H4 (cell line): ENCODE data around the gene CTDSP1. TPM values are rescaled to one million over a fixed set of nuclear protein-coding genes. Genes with fewer than 3 reads are reported as not detected.

ENCODE experiments used
- DNase-seq: peaks from one replicate; pipeline ENCODE4 v3.0.0-alpha.2; 2015; ENCODE audit warnings: low spot score
- total RNA-seq: library from RNA; depleted of rRNA; stranded (reverse); fragments of >200 nt; shearing (Covaris generic); gene quantifications from 2 replicates; pipeline ENCODE4 v1.2.3, GENCODE V29; 2014

Gene CTDSP1
- total RNA-seq, 1 experiment from 2014 or later: 34.1 TPM

GRCh38 chr2:218422403-218423086 is 22.9 kb downstream of the CTDSP1 start:
- DNase-seq: no peak

- no peak for DNase-seq
Observed at GRCh38 chr2:218423584-218423983, 23.9 kb downstream of the CTDSP1 start.

GRCh38 chr2:218425531-218425930 is 25.9 kb downstream of the CTDSP1 start:
- DNase-seq: no peak

- no peak for DNase-seq
Observed at GRCh38 chr2:218427741-218428140, 28.1 kb downstream of the CTDSP1 start.

GRCh38 chr2:218428846-218429558 is 29.3 kb downstream of the CTDSP1 start:
- no peak for DNase-seq

GRCh38 chr2:218429911-218430692 is 30.4 kb downstream of the CTDSP1 start:
- no peak for DNase-seq

GRCh38 chr2:218430721-218431120 is 31.1 kb downstream of the CTDSP1 start:
- no peak for DNase-seq

GRCh38 chr2:218431878-218432277 is 32.2 kb downstream of the CTDSP1 start:
- no peak for DNase-seq

GRCh38 chr2:218432676-218433365 is 33.2 kb downstream of the CTDSP1 start:
- no peak for DNase-seq

GRCh38 chr2:218434456-218434855 is 34.8 kb downstream of the CTDSP1 start:
- no peak for DNase-seq

GRCh38 chr2:218435003-218435982 is 35.6 kb downstream of the CTDSP1 start:
- DNase-seq: no peak

- no peak for DNase-seq
Observed at GRCh38 chr2:218436992-218437391, 37.3 kb downstream of the CTDSP1 start.

GRCh38 chr2:218437969-218438368 is 38.3 kb downstream of the CTDSP1 start:
- DNase-seq: no peak

GRCh38 chr2:218438596-218438995 is 38.9 kb downstream of the CTDSP1 start:
- no peak for DNase-seq

- no peak for DNase-seq
Observed at GRCh38 chr2:218444692-218445357, 45.2 kb downstream of the CTDSP1 start.

- no peak for DNase-seq
Observed at GRCh38 chr2:218445602-218446001, 45.9 kb downstream of the CTDSP1 start.

GRCh38 chr2:218446547-218446946 is 46.9 kb downstream of the CTDSP1 start:
- DNase-seq: no peak

- DNase-seq: no peak
Observed at GRCh38 chr2:218447072-218447471, 47.4 kb downstream of the CTDSP1 start.

GRCh38 chr2:218448934-218449333 is 49.3 kb downstream of the CTDSP1 start:
- DNase-seq: peak; percentile 50

GRCh38 chr2:218452079-218452478 is 52.4 kb downstream of the CTDSP1 start:
- no peak for DNase-seq
